HG02884 (cell line): ENCODE data around the gene FOXL2.

ENCODE experiments used
- ATAC-seq: cut with Tn5 transposase; IDR thresholded peaks from one replicate; pipeline ENCODE4 v1.9.1; 2021; ENCODE audit warnings: mild to moderate bottlenecking, moderate library complexity; ENCODE audit not compliant: unreplicated experiment

The FOXL2 gene

GRCh38 chr3:138946663-138947494 lies at the start of gene FOXL2, which contains the start of gene FOXL2NB:
Gene FOXL2, minus strand, starts transcription at chr3:138947137. Its CDS starts 415 bp downstream, at chr3:138946722.
Gene FOXL2NB, plus strand, starts transcription at chr3:138947217. Its CDS starts 148 bp downstream, at chr3:138947365.
- ATAC-seq: no peak

DNA sequence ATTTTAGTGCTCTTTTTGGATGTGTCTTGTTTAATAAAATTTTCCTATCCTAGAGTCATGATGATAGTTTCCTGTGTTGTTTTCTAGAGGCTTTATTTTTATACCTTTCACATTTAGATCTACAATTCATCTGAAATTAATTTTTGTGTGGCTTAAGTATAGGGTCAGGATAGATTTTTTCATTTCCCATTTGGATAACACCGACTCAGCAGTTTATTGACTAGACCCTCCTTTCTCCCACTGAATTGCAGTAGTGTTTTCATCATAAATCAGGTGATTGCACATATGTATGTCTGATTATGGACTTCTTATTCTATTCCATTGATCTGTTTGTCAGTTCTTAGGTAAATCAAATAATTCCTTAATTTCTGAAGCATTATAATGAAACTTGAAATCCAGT lies 48.8 kb upstream of the FOXL2 start:
- no peak for ATAC-seq

GRCh38 chr3:138987181-138987580 lies 40.2 kb upstream of the FOXL2 start:
- no peak for ATAC-seq

- no peak for ATAC-seq
Observed at GRCh38 chr3:138985932-138986331, 39.0 kb upstream of the FOXL2 start.

GRCh38 chr3:138984816-138985215 lies 37.9 kb upstream of the FOXL2 start:
- ATAC-seq: no peak

DNA sequence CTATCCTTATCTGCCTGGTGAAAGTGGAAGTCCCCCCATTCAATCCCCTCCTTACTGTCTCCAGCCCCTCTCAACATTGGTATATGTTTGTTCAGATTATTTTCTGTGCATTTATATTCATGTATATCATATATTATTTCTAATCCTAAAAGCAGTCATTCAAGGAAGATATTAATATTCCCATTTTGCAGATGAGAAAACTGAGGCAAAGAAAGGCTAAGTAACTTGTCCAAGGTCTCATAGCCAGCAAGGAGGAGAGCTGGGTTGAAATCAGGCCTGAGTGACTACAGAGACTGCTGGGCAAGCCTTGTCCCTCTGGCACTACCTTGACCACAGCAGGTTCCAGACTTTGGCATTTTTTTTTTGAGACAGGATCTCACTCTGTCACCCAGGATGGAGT lies 29.1 kb upstream of the FOXL2 start:
- ATAC-seq: no peak

DNA sequence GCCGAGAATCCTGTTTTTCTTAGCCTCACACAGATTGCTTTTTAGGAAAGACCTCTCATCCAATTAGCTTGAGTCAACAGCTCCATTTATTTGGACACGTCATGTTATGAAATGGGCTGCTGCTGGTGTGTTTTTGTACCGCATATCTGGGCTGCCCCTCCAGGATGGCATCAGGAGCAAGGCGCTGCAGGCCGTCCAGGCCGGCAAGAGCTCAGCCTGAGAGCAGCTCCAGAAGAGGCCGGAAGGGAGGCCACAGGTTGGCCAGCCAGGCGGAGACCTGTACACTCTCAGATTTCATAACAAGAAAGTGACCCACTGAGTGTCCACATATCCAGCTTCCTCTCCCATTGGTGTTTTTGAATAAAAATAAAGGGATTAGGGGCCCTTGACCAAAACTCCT lies 28.4 kb upstream of the FOXL2 start:
- no peak for ATAC-seq

GRCh38 chr3:138974462-138974861 lies 27.5 kb upstream of the FOXL2 start:
- ATAC-seq: no peak

GRCh38 chr3:138972941-138973340 lies 26.0 kb upstream of the FOXL2 start:
- ATAC-seq: no peak

GRCh38 chr3:138971766-138972320 lies 24.9 kb upstream of the FOXL2 start:
- no peak for ATAC-seq

DNA sequence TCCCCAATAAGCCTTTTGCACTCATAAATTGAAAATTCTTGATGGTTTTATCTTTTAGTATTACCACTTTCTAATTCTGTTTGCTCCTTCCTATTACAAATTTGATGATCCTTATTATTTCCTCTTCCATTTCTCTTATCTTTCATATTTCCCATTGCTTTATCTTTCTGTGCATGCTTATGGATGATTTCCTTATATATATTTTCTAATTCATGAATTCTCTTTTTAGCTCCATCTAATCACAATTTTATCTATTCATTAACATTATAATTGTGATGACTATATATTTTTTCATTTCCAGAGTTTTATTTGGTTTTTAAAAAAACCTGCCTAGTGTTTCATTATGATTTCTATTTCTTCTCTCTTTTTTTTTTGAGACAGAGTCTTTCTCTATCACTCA lies 18.0 kb upstream of the FOXL2 start:
- ATAC-seq: no peak

GRCh38 chr3:138964264-138964663 lies 17.3 kb upstream of the FOXL2 start:
- ATAC-seq: no peak

DNA sequence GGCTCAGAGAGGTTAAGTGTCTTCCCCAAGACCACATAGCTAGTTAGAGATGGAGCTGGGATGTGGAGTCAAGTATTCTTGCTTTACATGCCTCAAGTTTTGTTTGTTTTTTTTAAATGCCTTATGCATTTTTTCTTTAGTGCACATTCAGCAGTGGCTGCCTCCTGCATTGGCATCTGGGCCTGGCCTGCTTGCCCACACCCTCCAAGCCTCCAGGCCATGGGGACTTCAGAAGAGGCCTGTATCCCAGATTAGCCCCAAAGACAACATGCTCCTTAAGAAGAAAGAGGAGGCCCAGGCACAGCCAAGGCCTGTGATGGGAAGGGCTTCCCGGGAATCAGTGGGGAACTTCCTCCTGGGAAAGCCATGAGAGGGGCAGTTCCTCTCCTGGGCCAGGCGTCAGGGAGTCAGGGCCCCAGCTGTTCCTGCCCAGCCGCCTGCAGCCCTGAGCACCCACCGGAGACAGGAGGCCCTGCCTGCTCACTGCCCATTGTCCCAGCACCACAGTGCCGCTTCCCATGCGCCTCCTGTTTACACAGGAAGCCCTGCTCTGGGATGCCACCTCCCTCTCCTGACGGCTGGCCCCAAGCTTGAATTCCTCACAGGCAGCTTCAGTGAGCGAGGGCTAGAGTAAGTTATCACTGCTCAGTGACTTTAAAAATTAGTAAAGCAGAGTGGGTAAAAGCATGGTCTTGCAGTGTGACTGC lies 16.1 kb upstream of the FOXL2 start:
- ATAC-seq: no peak

- ATAC-seq: no peak
Observed at GRCh38 chr3:138960417-138960852, 13.5 kb upstream of the FOXL2 start.

DNA sequence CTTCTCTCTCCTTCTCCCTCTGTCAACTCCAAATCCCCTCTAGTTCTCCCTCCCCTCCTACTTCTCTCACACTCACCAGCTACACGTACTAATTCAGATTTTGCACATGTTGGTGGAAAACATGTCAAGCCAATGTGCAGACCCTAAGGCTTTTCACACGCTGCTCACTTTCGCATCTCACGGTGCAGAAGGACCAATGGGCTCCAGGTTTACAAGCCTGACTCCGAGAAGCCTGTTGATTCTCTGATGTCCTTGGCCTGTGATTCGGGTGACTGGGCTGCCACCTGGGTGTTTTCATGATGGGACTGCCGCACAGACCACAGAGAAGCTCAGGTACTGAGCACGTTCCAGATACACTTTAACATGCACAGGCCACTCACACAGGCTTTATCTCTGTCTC lies 3.8 kb upstream of the FOXL2 start:
- ATAC-seq: no peak

DNA sequence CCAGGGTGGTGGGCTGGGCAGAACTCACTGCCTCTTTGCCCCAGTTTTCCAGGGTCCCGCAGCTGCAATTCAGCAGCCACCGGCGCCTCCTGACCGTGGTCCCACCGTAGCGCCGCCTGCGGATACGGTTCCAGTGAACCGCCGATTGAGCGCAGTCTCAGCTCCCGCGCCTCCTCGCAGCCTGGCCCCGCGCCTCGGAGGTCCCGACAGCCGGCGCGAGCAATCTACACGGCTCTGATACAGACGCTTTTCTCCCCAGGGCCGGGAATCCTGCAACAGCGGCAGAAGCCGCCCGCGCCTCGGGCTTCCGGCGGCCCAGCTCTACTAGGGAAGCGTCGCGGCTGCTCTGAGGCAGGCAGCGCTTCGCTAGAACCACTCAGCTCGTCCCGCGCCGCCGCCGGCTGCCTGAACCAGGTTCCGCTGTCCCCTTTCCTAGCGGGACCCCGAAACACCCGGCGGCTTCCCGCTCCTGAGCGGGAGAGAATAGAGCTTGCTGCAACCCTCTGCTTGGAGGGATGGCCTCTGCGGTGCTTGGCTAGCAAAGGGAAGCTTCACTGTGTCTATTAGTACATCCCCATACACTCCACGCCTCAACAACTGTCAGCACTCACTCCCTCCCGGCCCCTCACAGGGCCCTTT lies 3.2 kb upstream of the FOXL2 start:
- no peak for ATAC-seq

DNA sequence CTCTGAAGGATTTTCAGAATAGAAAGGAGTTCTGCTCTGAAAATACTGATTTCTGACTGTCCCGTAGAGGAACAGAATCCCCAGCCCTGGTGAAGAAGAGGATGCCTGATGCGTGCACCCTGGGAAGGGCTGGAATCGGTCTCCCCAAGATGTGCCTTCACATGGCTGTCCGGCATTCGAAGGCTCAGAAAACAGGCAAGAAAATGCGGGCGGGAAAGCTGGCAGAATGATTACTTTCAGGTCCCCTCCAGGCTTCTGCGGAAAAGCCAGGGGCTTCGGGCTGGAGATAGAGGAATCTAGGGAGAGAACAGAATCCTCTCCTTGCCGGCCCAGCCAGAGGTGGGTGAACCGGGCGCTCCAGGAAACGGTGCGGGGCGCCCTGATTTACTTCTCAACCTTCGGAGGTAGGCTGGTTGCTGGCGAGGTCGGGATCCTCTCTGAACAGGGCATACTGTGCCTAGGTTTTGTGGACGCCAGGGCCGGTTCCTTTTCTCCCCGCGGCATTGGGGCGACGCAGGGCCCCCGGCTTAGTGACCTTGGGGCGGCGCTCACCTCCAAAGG lies 2.6 kb upstream of the FOXL2 start:
- no peak for ATAC-seq

- no peak for ATAC-seq
Observed at GRCh38 chr3:138949002-138949418, 2.1 kb upstream of the FOXL2 start.

GRCh38 chr3:138948371-138949001 lies 1.5 kb upstream of the FOXL2 start:
- ATAC-seq: no peak

DNA sequence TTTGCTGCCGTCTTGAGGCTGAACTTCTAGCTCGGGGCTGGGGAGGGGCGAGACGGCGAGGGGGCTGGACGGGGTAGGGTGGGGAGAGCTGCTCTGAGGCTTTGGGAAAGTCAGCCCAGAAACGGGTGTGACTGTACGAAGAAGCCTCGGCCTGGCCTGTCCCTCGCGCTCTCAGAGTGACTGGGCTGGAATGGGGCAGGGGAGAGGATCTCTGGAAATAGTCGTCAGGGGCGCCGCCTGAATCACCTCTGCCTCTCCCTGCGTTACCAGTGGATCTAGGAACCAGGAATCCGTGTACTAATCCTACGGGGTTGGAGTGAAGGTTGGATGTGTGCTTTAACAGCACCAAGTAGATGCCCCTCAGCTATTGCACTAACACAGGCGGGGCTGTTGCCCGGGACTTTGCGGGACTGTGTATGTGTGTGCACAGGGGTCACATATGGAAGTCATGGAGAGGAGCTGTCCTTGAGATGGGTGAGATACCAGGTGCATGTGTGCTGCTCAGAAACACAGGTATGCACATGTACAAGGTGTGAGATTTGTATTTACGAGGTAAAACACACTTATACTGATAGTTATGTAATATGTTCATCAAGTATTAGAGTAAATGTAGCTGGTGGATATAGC lies 671 bp upstream of the FOXL2 start:
- no peak for ATAC-seq
